Measurements from ENCODE around the gene DNAL1.

The DNAL1 gene

GRCh38 chr14:73745571-73746519 is 101.1 kb downstream of the DNAL1 start:
- FAIRE-seq: no peak
- DNase-seq (ENCODE audit: insufficient read length, low spot score): no peak

GRCh38 chr14:73746520-73747378 is 102.0 kb downstream of the DNAL1 start:
- TF ChIP-seq PAX5 (IDR thresholded peaks at IDR 0.05; ENCODE audit: insufficient read depth, low read length, severe bottlenecking) (no peak), POU2F2 (IDR thresholded peaks at IDR 0.05; ENCODE audit: low read depth, low read length) (0 out of 2 replicates have a peak, but pooled peaks have one; percentile 18)
- FAIRE-seq (peak; percentile 38), DNase-seq (ENCODE audit: insufficient read length, low spot score) (no peak)

More at GRCh38 chr14:73745571-73746519, 101.1 kb downstream of the DNAL1 start:
- TF ChIP-seq POU2F2 (IDR thresholded peaks at IDR 0.05; ENCODE audit: low read depth, low read length) (no peak), POLR2A (IDR thresholded peaks at IDR 0.05; ENCODE audit: low read depth, low read length) (no peak), SPI1 (IDR thresholded peaks at IDR 0.05; ENCODE audit: low read depth, low read length) (no peak)

- DNase-seq (ENCODE audit: insufficient read length, low spot score) (no peak), FAIRE-seq (peak; percentile 66)
- TF ChIP-seq POLR2AphosphoS5 (IDR thresholded peaks at IDR 0.05; ENCODE audit: low read depth, low read length): no peak; the same call in 1 of the 2 replicates
Observed at GRCh38 chr14:73747379-73748211, 102.8 kb downstream of the DNAL1 start.

- no peak for FAIRE-seq
- TF ChIP-seq POLR2A (IDR thresholded peaks at IDR 0.05; ENCODE audit: low read depth, low read length) (no peak), POLR2AphosphoS5 (IDR thresholded peaks at IDR 0.05; ENCODE audit: low read depth, low read length) (no peak), TAF1 (IDR thresholded peaks at IDR 0.05; ENCODE audit: low read depth, low read length) (no peak), SPI1 (IDR thresholded peaks at IDR 0.05; ENCODE audit: low read depth, low read length) (no peak), PAX5 (IDR thresholded peaks at IDR 0.05; ENCODE audit: insufficient read depth, low read length, severe bottlenecking) (no peak)
- DNase-seq (ENCODE audit: insufficient read length, low spot score): no peak
Observed at GRCh38 chr14:73748858-73749357, 104.1 kb downstream of the DNAL1 start.

- TF ChIP-seq POLR2A (IDR thresholded peaks at IDR 0.05; ENCODE audit: low read depth, low read length): peak; percentile 35; the same call in 1 of the 2 replicates
- no peak for TF ChIP-seq POU2F2 (IDR thresholded peaks at IDR 0.05; ENCODE audit: low read depth, low read length)
- TF ChIP-seq POLR2AphosphoS5 (IDR thresholded peaks at IDR 0.05; ENCODE audit: low read depth, low read length): peak; percentile 15; the same call in 1 of the 2 replicates
- DNase-seq (ENCODE audit: insufficient read length, low spot score): no peak
- FAIRE-seq: no peak
Observed at GRCh38 chr14:73749706-73750530, 105.1 kb downstream of the DNAL1 start.

GRCh38 chr14:73750531-73750901 is 105.7 kb downstream of the DNAL1 start:
- no peak for DNase-seq (ENCODE audit: insufficient read length, low spot score)
- no peak for FAIRE-seq
- TF ChIP-seq SPI1 (IDR thresholded peaks at IDR 0.05; ENCODE audit: low read depth, low read length): no peak
- no peak for TF ChIP-seq PAX5 (IDR thresholded peaks at IDR 0.05; ENCODE audit: insufficient read depth, low read length, severe bottlenecking)
- TF ChIP-seq POLR2AphosphoS5 (IDR thresholded peaks at IDR 0.05; ENCODE audit: low read depth, low read length): no peak; the same call in 1 of the 2 replicates

GRCh38 chr14:73751157-73751691 is 106.4 kb downstream of the DNAL1 start:
- DNase-seq (ENCODE audit: insufficient read length, low spot score) (no peak), FAIRE-seq (peak; percentile 23)
- no peak for TF ChIP-seq POLR2A (IDR thresholded peaks at IDR 0.05; ENCODE audit: low read depth, low read length)
- TF ChIP-seq PAX5 (IDR thresholded peaks at IDR 0.05; ENCODE audit: insufficient read depth, low read length, severe bottlenecking): no peak
- no peak for TF ChIP-seq TAF1 (IDR thresholded peaks at IDR 0.05; ENCODE audit: low read depth, low read length)
- TF ChIP-seq SPI1 (IDR thresholded peaks at IDR 0.05; ENCODE audit: low read depth, low read length): no peak
- TF ChIP-seq POLR2AphosphoS5 (IDR thresholded peaks at IDR 0.05; ENCODE audit: low read depth, low read length): no peak
- TF ChIP-seq POU2F2 (IDR thresholded peaks at IDR 0.05; ENCODE audit: low read depth, low read length): no peak

- FAIRE-seq: peak; percentile 65
- no peak for DNase-seq (ENCODE audit: insufficient read length, low spot score)
- TF ChIP-seq PAX5 (IDR thresholded peaks at IDR 0.05; ENCODE audit: insufficient read depth, low read length, severe bottlenecking) (no peak), POLR2A (IDR thresholded peaks at IDR 0.05; ENCODE audit: low read depth, low read length) (peak; percentile 54; the same call in 1 of the 2 replicates), POLR2AphosphoS5 (IDR thresholded peaks at IDR 0.05; ENCODE audit: low read depth, low read length) (peak; percentile 60; the same call in 1 of the 2 replicates)
Observed at GRCh38 chr14:73752297-73752992, 107.7 kb downstream of the DNAL1 start.

Data from GM12891 (cell line).